ENCODE data around the gene MKLN1.
"Not testable (repeated sequence)": the region's sequence is repeated elsewhere in the genome, so short reads cannot be mapped to it uniquely, and the experiment has no call there.

The MKLN1 gene

GRCh38 chr7:131403322-131403721 lies 75.6 kb downstream of the MKLN1 start:
- DNase-seq = no peak

GRCh38 chr7:131404226-131404911 lies 76.7 kb downstream of the MKLN1 start:
- DNase-seq = no peak

- DNase-seq = no peak
These were observed 81.6 kb downstream of the MKLN1 start for GRCh38 chr7:131409129-131409766.

GRCh38 chr7:131412031-131412430 lies 84.4 kb downstream of the MKLN1 start:
- no peak for DNase-seq

GRCh38 chr7:131413711-131414110 lies 86.0 kb downstream of the MKLN1 start:
- no peak for DNase-seq

- peak; percentile 23 for DNase-seq
These were observed 96.6 kb downstream of the MKLN1 start for GRCh38 chr7:131424219-131424822.

GRCh38 chr7:131425992-131426391 lies 98.3 kb downstream of the MKLN1 start:
- no peak for DNase-seq

- DNase-seq = not testable (repeated sequence)
These were observed 103.2 kb downstream of the MKLN1 start for GRCh38 chr7:131430826-131431225.

GRCh38 chr7:131431289-131431688 lies 103.6 kb downstream of the MKLN1 start:
- no peak for DNase-seq

- no peak for DNase-seq
These were observed 104.1 kb downstream of the MKLN1 start for GRCh38 chr7:131431756-131432155.

GRCh38 chr7:131436384-131436783 lies 108.7 kb downstream of the MKLN1 start:
- DNase-seq = no peak

- no peak for DNase-seq
These were observed 111.3 kb downstream of the MKLN1 start for GRCh38 chr7:131438969-131439368.

GRCh38 chr7:131443496-131443895 lies 115.8 kb downstream of the MKLN1 start:
- no peak for DNase-seq

GRCh38 chr7:131444683-131445082 lies 117.0 kb downstream of the MKLN1 start:
- DNase-seq = no peak

- DNase-seq = no peak
These were observed 121.8 kb downstream of the MKLN1 start for GRCh38 chr7:131449373-131449902.

- DNase-seq = no peak
These were observed 126.8 kb downstream of the MKLN1 start for GRCh38 chr7:131454498-131454897.

- no peak for DNase-seq
These were observed 127.3 kb downstream of the MKLN1 start for GRCh38 chr7:131455001-131455400.

GRCh38 chr7:131455546-131455945 lies 127.9 kb downstream of the MKLN1 start:
- no peak for DNase-seq

GRCh38 chr7:131456338-131456737 lies 128.7 kb downstream of the MKLN1 start:
- DNase-seq = no peak

- DNase-seq = no peak
These were observed 131.6 kb downstream of the MKLN1 start for GRCh38 chr7:131459256-131459655.

GRCh38 chr7:131462059-131462458 lies 134.4 kb downstream of the MKLN1 start:
- no peak for DNase-seq

GRCh38 chr7:131462715-131463114 lies 135.0 kb downstream of the MKLN1 start:
- DNase-seq = not testable (repeated sequence)

GRCh38 chr7:131466735-131467365 lies 139.2 kb downstream of the MKLN1 start:
- no peak for DNase-seq

Measured in central memory CD4-positive, alpha-beta T cell (primary cell).